K562 (cell line): ENCODE measurements around the gene RFC5. TPM values are rescaled to one million over a fixed set of nuclear protein-coding genes. Genes with fewer than 3 reads are reported as not detected.
A peak's percentile ranks its signal among the peaks of the same experiment; 100 is the strongest.

ENCODE experiments used
- ATAC-seq: fragments of 200-7000 bp; cut with Tn5 transposase; 3 replicates; pipeline ENCODE4 v1.9.1; 2020; ENCODE audit warnings: moderate library complexity
- BruUV-seq: library from RNA; stranded (reverse); fragments of 400-500 nt; replicated peaks from 2 replicates; lab custom pipeline; 2021; lab: Mats Ljungman, UMichigan
- CTCF ChIA-PET: fragments of 300-600 bp; formaldehyde crosslinking; extraction: SDS; loops from one replicate; lab custom pipeline; 2021; ENCODE audit warnings: low intra/inter-chr PET ratio; lab: Yijun Ruan, JAX
- POLR2A ChIA-PET: fragments of 300-600, 350-650 bp; sonication (Branson Sonifier 250); formaldehyde crosslinking; extraction: SDS; loops from one replicate; lab custom pipeline; 2021; ENCODE audit warnings: antibody characterized with exemption, inconsistent platforms; lab: Yijun Ruan, JAX
- DNase-seq, 4 experiments: peaks; one replicate each; pipeline versions ENCODE4 v3.0.0 to v3.0.0-alpha.2; 2011 to 2018; ENCODE audit warnings: low spot score in 3 of 4, mixed read lengths in 3 of 4; ENCODE audit errors: extremely low read depth in 1 of 4
- FAIRE-seq: peaks from 2 replicates; lab custom pipeline; 2011; peaks lifted over from hg19 to GRCh38; lab: Jason Lieb, UNC
- H2AFZ ChIP-seq: 2 replicates; pipeline ENCODE4 v1.6.0; 2011; ENCODE audit warnings: low read depth, low read length, control low read depth, inconsistent platforms
- H3K27ac ChIP-seq: fragments of 200-600 bp; 3 replicates; pipeline ENCODE4 v1.8.0; 2011; ENCODE audit warnings: low read depth, mild to moderate bottlenecking, control low read depth, inconsistent platforms, low read length, moderate library complexity, mixed read lengths; ENCODE audit errors: extremely low read depth
- H3K27me3 ChIP-seq, 2 experiments: fragments of 300-600 bp in 1 of 2; 2 replicates in 1 of 2; 3 replicates in 1 of 2; pipeline versions ENCODE4 v1.6.0 to v1.8.0; 2011; ENCODE audit warnings: inconsistent platforms in 2 of 2, low read length in 2 of 2, mild to moderate bottlenecking in 1 of 2, mixed read lengths in 1 of 2, moderate library complexity in 1 of 2; ENCODE audit not compliant: control insufficient read depth in 2 of 2, insufficient read depth in 2 of 2
- H3K36me3 ChIP-seq: fragments of 300-600 bp; 3 replicates; pipeline ENCODE4 v1.8.0; 2011; ENCODE audit warnings: mild to moderate bottlenecking, low read length, inconsistent platforms; ENCODE audit not compliant: control insufficient read depth, insufficient read depth
- H3K4me1 ChIP-seq, 2 experiments: fragments of 200-600 bp in 1 of 2; replicated peaks in 1 of 2; 2 replicates in 1 of 2; 3 replicates in 1 of 2; pipeline versions ENCODE4 v1.5.1 to v1.8.0; 2011; ENCODE audit warnings: inconsistent platforms in 2 of 2, low read length in 2 of 2, mild to moderate bottlenecking in 1 of 2, mixed read lengths in 1 of 2, moderate library complexity in 1 of 2; ENCODE audit not compliant: control insufficient read depth in 2 of 2, insufficient read depth in 2 of 2
- H3K4me2 ChIP-seq: 2 replicates; pipeline ENCODE4 v1.6.1; 2011; ENCODE audit warnings: low read length, control low read depth, inconsistent platforms, mixed read lengths; ENCODE audit not compliant: insufficient read depth
- H3K4me3 ChIP-seq: fragments of 200-600 bp; sonication (generic), shearing (Covaris generic); 2 replicates; pipeline ENCODE4 v1.5.1; 2016; ENCODE audit warnings: control low read depth, inconsistent platforms
- H3K79me2 ChIP-seq: fragments of 200-600 bp; 3 replicates; pipeline ENCODE4 v1.8.0; 2011; ENCODE audit warnings: low read length, inconsistent platforms; ENCODE audit not compliant: control insufficient read depth, insufficient read depth
- H3K9ac ChIP-seq, 2 experiments: 2 replicates each; pipeline versions ENCODE4 v1.6.0 to v1.6.1; 2011; ENCODE audit warnings: low read depth in 2 of 2, low read length in 2 of 2, control low read depth in 1 of 2, inconsistent platforms in 1 of 2, mild to moderate bottlenecking in 1 of 2, mixed read lengths in 1 of 2; ENCODE audit not compliant: insufficient read depth in 1 of 2
- H3K9me1 ChIP-seq: one replicate; pipeline ENCODE4 v1.6.0; 2011; ENCODE audit warnings: inconsistent platforms, mild to moderate bottlenecking, low read length, moderate library complexity; ENCODE audit not compliant: control insufficient read depth, insufficient read depth
- H3K9me3 ChIP-seq: replicated peaks from 2 replicates; pipeline ENCODE4 v1.5.1; 2011; ENCODE audit warnings: low read depth, low read length, inconsistent platforms; ENCODE audit not compliant: control insufficient read depth, insufficient read depth
- H4K20me1 ChIP-seq: replicated peaks from 2 replicates; pipeline ENCODE4 v1.6.1; 2011; ENCODE audit warnings: low read length, inconsistent platforms, mixed read lengths; ENCODE audit not compliant: control insufficient read depth, insufficient read depth
- CBFA2T3 ChIP-seq: fragments of 450-650 bp; IDR thresholded peaks from 2 replicates; pipeline ENCODE4 v1.6.1; 2017
- JUN ChIP-seq, 2 experiments: sonication (generic) in 1 of 2; formaldehyde crosslinking in 1 of 2; IDR thresholded peaks; 2 replicates each; pipeline versions ENCODE4 v1.6.1 to v1.8.0; 2012 to 2022; ENCODE audit warnings: borderline replicate concordance in 2 of 2, mild to moderate bottlenecking in 2 of 2, improper control_type of control experiment in 1 of 2, low read depth in 1 of 2, low read length in 1 of 2, missing genetic modification reagents in 1 of 2
- STAG1 ChIP-seq: sonication (generic); formaldehyde crosslinking; IDR thresholded peaks from 2 replicates; pipeline ENCODE4 v1.5.0; 2020; ENCODE audit warnings: missing genetic modification reagents, borderline replicate concordance
- TARDBP ChIP-seq: fragments of 450-650 bp; IDR thresholded peaks from 2 replicates; pipeline ENCODE4 v1.6.1; 2016
- WGBS: fragments of 100-300 bp; shearing (Covaris generic); methylation state at CpG from one replicate; pipeline ENCODE4 v1.1.6; 2016; ENCODE audit warnings: low coverage, mixed read lengths; ENCODE audit not compliant: insufficient coverage; ENCODE audit errors: missing lambda C conversion rate; 5-methylcytosine and 5-hydroxymethylcytosine counted together
- in situ Hi-C: fragments of 300-500 bp; cut with MboI; formaldehyde crosslinking; loops from 4 replicates; pipeline ENCODE4 v1.15.0; 2018; ENCODE audit warnings: inconsistent platforms, mixed read lengths
- intact Hi-C: fragments of 100-400 bp; cut with micrococcal nuclease; formaldehyde crosslinking; loops from 2 replicates; pipeline ENCODE4 v1.14.2; 2022
- polyA plus RNA-seq, 8 experiments: library from polyadenylated mRNA; depleted of rRNA in 4 of 8; stranded (reverse) in 5 of 8; unstranded in 3 of 8; fragments of >200 nt; fragmentation: Nextera tagmentation in 2 of 8; fragmentation: Illumina TruSeq in 1 of 8; extraction: Ambion mirVana in 2 of 8; extraction: Trizol in 1 of 8; gene quantifications; 2 replicates each; pipeline versions ENCODE4 v1.2.1 to v1.2.3, GENCODE V29; 2011 to 2014; ENCODE audit warnings: inconsistent platforms in 1 of 8, missing spikeins in 1 of 8
- total RNA-seq, 7 experiments: library from RNA; depleted of rRNA in 6 of 7; stranded (reverse); fragments of >200 nt in 6 of 7; fragmentation: Illumina TruSeq in 2 of 7; extraction: Trizol in 2 of 7; gene quantifications; 2 replicates each; pipeline versions ENCODE4 v1.2.1 to v1.2.3, GENCODE V29; 2011 to 2021; ENCODE audit warnings: low replicate concordance in 1 of 7
- TF ChIP-seq, protein P1 (sequence below), 3 experiments: IDR thresholded peaks in 2 of 3; conservative IDR thresholded peaks in 1 of 3; 2 replicates each; pipeline ENCODE4 v1.5.1; 2011 to 2012; ENCODE audit warnings: low read length in 3 of 3, mild to moderate bottlenecking in 3 of 3, control low read depth in 2 of 3, improper control_type of control experiment in 1 of 3, inconsistent platforms in 1 of 3, low read depth in 1 of 3, mixed read lengths in 1 of 3, moderate library complexity in 1 of 3; ENCODE audit not compliant: insufficient read depth in 2 of 3
- TF ChIP-seq, protein P2 (sequence below): fragments of 450-650 bp; IDR thresholded peaks from 2 replicates; pipeline ENCODE4 v1.6.1; 2016; ENCODE audit warnings: low read depth

RFC5 gene
- total and polyA plus RNA-seq, 9 of the 15 experiments (the other 6 are each of a cell fraction or from before 2014, with no cell fraction given): 61.8 to 189 (median 92.9) TPM

DNA sequence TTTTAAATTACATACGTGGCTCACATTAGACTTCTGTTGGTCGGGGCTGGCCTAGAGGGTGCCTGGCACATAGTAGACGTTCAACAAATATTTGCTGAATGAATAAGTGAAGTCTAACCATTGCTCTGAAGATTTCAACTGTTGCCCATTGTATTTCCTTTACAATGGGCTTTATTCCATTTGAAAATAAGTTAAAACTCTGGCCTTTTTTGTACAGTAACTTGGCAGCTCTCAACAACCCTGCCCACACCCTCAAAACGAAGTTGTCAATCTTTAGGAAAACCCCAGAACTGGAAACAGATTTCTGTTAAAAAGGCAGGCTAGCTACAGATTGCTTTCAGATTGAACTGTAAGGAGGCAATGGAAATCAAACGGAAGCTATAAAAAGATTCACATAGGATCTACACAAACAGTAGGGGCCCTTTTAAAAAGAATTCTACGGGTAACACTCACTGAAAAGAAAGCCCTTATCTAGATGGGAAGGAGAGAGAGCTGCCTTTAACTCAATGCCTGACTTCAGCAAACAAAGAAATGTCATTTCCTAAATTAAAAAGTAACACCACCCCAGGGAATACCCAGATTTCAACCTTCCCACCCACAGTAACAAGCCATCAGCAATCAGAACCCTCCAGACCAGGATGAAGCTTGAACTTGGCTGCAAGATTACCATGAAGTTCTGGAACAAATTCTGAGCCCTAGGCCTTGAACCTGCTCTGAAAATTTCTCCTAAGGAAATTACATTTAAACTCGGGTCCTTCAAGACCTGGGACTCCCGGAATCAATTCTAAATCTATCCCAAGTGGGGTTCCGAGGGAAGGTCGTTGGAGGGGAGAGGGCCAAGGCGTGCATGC lies 43.1 kb downstream of the RFC5 start:
- DNase-seq (no peak), FAIRE-seq (peak; percentile 48), ATAC-seq (no peak)
- CTCF ChIA-PET: no interaction called here
- Histone ChIP-seq H3K79me2 (peaks cover 38% of the 10 kb centered on the region), H3K36me3 (no peaks in the 10 kb centered on the region; the same call in 2 of the 3 replicates), H2AFZ (no peak overlapping the region), H3K9me3 (no peaks in the 10 kb centered on the region), H3K27ac (peak overlapping the region; percentile 84; the same call in 2 of the 3 replicates), H3K27me3 (no peaks in the 10 kb centered on the region), H3K9me1 (no peaks in the 10 kb centered on the region), H4K20me1 (peaks cover 5% of the 10 kb centered on the region; the same call in 1 of the 2 replicates), H3K4me1 (peaks cover 15 to 28% of the 10 kb centered on the region in 2 experiments), H3K9ac (peak overlapping the region; percentile 83 to 95; a peak in 3 of 4 replicates), H3K4me2 (peak overlapping the region; percentile 97), H3K4me3 (peak overlapping the region; percentile 85)
- 30% methylated on average over 10 of the region's 11 CpGs for WGBS
- in situ Hi-C loops: no loop called here
- BruUV-seq: no TSS peak
- POLR2A ChIA-PET: interaction anchor here (0.6 to 1.1 kb wide), 4 partner anchors 12 to 88 kb away, joined by 3 to 7 read pairs (median 4); no protein-coding TSS in a partner anchor
- intact Hi-C loops: loop anchor here (5.0 kb wide), 1 partner anchor 43 kb away; the partner anchor contains the start of gene VSIG10
- no peak for TF ChIP-seq TARDBP
- TF ChIP-seq STAG1: no peak
- 0 out of 2 replicates have a peak, but pooled peaks have one; percentile 2 for TF ChIP-seq CBFA2T3
- no peak for TF ChIP-seq JUN (IDR thresholded peaks at IDR 0.05; ENCODE audit: borderline replicate concordance, low read depth, low read length)
- TF ChIP-seq JUN (CRISPR knock-in tag; IDR thresholded peaks at IDR 0.05; ENCODE audit: borderline replicate concordance): no peak
- TF ChIP-seq, protein P1, sequence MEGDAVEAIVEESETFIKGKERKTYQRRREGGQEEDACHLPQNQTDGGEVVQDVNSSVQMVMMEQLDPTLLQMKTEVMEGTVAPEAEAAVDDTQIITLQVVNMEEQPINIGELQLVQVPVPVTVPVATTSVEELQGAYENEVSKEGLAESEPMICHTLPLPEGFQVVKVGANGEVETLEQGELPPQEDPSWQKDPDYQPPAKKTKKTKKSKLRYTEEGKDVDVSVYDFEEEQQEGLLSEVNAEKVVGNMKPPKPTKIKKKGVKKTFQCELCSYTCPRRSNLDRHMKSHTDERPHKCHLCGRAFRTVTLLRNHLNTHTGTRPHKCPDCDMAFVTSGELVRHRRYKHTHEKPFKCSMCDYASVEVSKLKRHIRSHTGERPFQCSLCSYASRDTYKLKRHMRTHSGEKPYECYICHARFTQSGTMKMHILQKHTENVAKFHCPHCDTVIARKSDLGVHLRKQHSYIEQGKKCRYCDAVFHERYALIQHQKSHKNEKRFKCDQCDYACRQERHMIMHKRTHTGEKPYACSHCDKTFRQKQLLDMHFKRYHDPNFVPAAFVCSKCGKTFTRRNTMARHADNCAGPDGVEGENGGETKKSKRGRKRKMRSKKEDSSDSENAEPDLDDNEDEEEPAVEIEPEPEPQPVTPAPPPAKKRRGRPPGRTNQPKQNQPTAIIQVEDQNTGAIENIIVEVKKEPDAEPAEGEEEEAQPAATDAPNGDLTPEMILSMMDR (IDR thresholded peaks at IDR 0.05 in 2 of 3, conservative IDR thresholded peaks at IDR 0.05 in 1 of 3; ENCODE audit: insufficient read depth in 2 of 3, low read depth in 1 of 3, low read length in 3 of 3): no peak
- TF ChIP-seq, protein P2, sequence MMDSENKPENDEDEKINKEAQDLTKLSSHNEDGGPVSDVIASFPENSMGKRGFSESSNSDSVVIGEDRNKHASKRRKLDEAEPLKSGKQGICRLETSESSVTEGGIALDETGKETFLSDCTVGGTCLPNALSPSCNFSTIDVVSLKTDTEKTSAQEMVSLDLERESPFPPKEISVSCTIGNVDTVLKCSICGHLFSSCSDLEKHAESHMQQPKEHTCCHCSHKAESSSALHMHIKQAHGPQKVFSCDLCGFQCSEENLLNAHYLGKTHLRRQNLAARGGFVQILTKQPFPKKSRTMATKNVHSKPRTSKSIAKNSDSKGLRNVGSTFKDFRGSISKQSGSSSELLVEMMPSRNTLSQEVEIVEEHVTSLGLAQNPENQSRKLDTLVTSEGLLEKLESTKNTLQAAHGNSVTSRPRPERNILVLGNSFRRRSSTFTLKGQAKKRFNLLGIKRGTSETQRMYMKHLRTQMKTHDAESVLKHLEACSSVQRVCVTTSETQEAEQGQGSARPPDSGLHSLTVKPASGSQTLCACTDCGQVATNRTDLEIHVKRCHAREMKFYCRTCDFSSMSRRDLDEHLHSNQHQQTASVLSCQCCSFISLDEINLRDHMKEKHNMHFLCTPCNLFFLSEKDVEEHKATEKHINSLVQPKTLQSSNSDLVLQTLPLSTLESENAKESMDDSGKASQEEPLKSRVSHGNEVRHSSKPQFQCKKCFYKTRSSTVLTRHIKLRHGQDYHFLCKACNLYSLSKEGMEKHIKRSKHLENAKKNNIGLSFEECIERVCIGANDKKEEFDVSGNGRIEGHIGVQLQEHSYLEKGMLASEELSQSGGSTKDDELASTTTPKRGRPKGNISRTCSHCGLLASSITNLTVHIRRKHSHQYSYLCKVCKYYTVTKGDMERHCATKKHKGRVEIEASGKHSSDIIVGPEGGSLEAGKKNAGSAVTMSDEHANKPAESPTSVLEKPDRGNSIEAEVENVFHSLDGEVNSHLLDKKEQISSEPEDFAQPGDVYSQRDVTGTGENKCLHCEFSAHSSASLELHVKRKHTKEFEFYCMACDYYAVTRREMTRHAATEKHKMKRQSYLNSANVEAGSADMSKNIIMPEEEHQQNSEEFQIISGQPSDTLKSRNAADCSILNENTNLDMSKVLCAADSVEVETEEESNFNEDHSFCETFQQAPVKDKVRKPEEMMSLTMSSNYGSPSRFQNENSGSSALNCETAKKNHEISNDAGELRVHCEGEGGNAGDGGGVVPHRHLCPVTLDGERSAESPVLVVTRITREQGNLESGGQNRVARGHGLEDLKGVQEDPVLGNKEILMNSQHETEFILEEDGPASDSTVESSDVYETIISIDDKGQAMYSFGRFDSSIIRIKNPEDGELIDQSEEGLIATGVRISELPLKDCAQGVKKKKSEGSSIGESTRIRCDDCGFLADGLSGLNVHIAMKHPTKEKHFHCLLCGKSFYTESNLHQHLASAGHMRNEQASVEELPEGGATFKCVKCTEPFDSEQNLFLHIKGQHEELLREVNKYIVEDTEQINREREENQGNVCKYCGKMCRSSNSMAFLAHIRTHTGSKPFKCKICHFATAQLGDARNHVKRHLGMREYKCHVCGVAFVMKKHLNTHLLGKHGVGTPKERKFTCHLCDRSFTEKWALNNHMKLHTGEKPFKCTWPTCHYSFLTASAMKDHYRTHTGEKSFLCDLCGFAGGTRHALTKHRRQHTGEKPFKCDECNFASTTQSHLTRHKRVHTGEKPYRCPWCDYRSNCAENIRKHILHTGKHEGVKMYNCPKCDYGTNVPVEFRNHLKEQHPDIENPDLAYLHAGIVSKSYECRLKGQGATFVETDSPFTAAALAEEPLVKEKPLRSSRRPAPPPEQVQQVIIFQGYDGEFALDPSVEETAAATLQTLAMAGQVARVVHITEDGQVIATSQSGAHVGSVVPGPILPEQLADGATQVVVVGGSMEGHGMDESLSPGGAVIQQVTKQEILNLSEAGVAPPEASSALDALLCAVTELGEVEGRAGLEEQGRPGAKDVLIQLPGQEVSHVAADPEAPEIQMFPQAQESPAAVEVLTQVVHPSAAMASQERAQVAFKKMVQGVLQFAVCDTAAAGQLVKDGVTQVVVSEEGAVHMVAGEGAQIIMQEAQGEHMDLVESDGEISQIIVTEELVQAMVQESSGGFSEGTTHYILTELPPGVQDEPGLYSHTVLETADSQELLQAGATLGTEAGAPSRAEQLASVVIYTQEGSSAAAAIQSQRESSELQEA: no peak
- TF ChIP-seq, all 486 proteins: peak for 1
